ENCODE data around the gene RARRES2.

GRCh38 chr7:150359622-150360362 is 18.4 kb upstream of the RARRES2 start:
- no peak for TF ChIP-seq CTCF (IDR thresholded peaks at IDR 0.05 in 2 of 3, conservative IDR thresholded peaks at IDR 0.05 in 1 of 3; ENCODE audit: borderline replicate concordance in 1 of 3, insufficient read depth in 1 of 3, low read depth in 2 of 3, low read length in 2 of 3)
- TF ChIP-seq POLR2AphosphoS5 (IDR thresholded peaks at IDR 0.05; ENCODE audit: low read depth, low read length) = no peak
- TF ChIP-seq POLR2A (IDR thresholded peaks at IDR 0.05; ENCODE audit: borderline replicate concordance, extremely low read depth, insufficient read depth, insufficient read length) = no peak
- TF ChIP-seq RAD21 (IDR thresholded peaks at IDR 0.05; ENCODE audit: low read depth) = no peak
- TF ChIP-seq ZFX (IDR thresholded peaks at IDR 0.05) = no peak
- TF ChIP-seq ZNF274 (IDR thresholded peaks at IDR 0.05; ENCODE audit: low read depth, low read length) = no peak
- TF ChIP-seq EZH2phosphoT487 (IDR thresholded peaks at IDR 0.05; ENCODE audit: borderline replicate concordance) = no peak
- no peak for TF ChIP-seq SP1 (IDR thresholded peaks at IDR 0.05; ENCODE audit: low read depth)
- no peak for TF ChIP-seq JUND (IDR thresholded peaks at IDR 0.05)
- no peak for TF ChIP-seq ZBTB33 (IDR thresholded peaks at IDR 0.05; ENCODE audit: extremely low read depth, insufficient replicate concordance, low read length)

Data from HCT116 (cell line).